T-cell (primary cell): ENCODE data around the gene ZMYND8. TPM values are rescaled to one million over a fixed set of nuclear protein-coding genes. Genes with fewer than 3 reads are reported as not detected.
A peak's percentile ranks its signal among the peaks of the same experiment; 100 is the strongest.

ENCODE experiments used
- ATAC-seq, 4 experiments: fragments of 200-7000 bp in 3 of 4; fragments of 150-1000 bp in 1 of 4; cut with Tn5 transposase; replicated peaks in 1 of 4; 1 replicate in 3 of 4; 2 replicates in 1 of 4; pipeline ENCODE4 v1.10.0; 2021; ENCODE audit warnings: moderate library complexity in 3 of 4, mild to moderate bottlenecking in 2 of 4, moderate number of reproducible peaks in 1 of 4
- CTCF ChIA-PET, 2 donors: fragments of 300-600 bp; sonication (Branson Sonifier 250); formaldehyde crosslinking; loops; one replicate each; lab custom pipeline; 2022; ENCODE audit warnings: antibody characterized with exemption in 2 of 2; lab: Charles Lee
- POLR2A ChIA-PET, 2 donors: fragments of 300-600 bp; sonication (Branson Sonifier 250); formaldehyde crosslinking; loops; one replicate each; lab custom pipeline; 2022; ENCODE audit warnings: antibody characterized with exemption in 2 of 2; lab: Charles Lee
- DNase-seq, 35 experiments: peaks; one replicate each; pipeline versions ENCODE4 v3.0.0 to v3.0.0-alpha.2; 2013 to 2023
- H3K27ac ChIP-seq: one replicate; pipeline ENCODE4 v1.5.1; 2013; ENCODE audit warnings: low read length
- H3K27me3 ChIP-seq, 2 experiments: replicated peaks in 1 of 2; 1 replicate in 1 of 2; 2 replicates in 1 of 2; pipeline versions ENCODE4 v1.6.1 to v1.7.0; 2013; ENCODE audit warnings: low read length in 1 of 2, mixed read lengths in 1 of 2; ENCODE audit not compliant: control insufficient read depth in 2 of 2, insufficient read depth in 2 of 2; ENCODE audit errors: extremely low read depth in 1 of 2
- H3K36me3 ChIP-seq, 2 donors: 1 replicate in 1 of 2; 2 replicates in 1 of 2; pipeline versions ENCODE4 v1.6.1 to v1.7.0; 2013; ENCODE audit warnings: low read length in 1 of 2; ENCODE audit not compliant: control insufficient read depth in 2 of 2, insufficient read depth in 1 of 2; ENCODE audit errors: extremely low read depth in 1 of 2
- H3K4me1 ChIP-seq, 2 experiments: 1 replicate in 1 of 2; 2 replicates in 1 of 2; pipeline versions ENCODE4 v1.6.1 to v1.7.0; 2013; ENCODE audit warnings: low read length in 2 of 2, mixed read lengths in 1 of 2; ENCODE audit not compliant: insufficient read depth in 2 of 2, control insufficient read depth in 1 of 2; ENCODE audit errors: extremely low read depth in 1 of 2
- H3K4me3 ChIP-seq, 2 donors: 1 replicate in 1 of 2; 2 replicates in 1 of 2; pipeline versions ENCODE4 v1.5.1 to v1.7.0; 2013; ENCODE audit warnings: mild to moderate bottlenecking in 2 of 2, low read length in 1 of 2, moderate library complexity in 1 of 2; ENCODE audit not compliant: control insufficient read depth in 1 of 2; ENCODE audit errors: extremely low read depth in 1 of 2
- H3K9me3 ChIP-seq: 2 replicates; pipeline ENCODE4 v1.7.0; 2013
- H3K27ac Mint-ChIP-seq, 2 donors: one replicate each; pipeline ENCODE4 v1.8.0; 2020 to 2021; ENCODE audit warnings: mild to moderate bottlenecking in 2 of 2, mixed read lengths in 2 of 2
- H3K27me3 Mint-ChIP-seq, 2 donors: one replicate each; pipeline ENCODE4 v1.8.0; 2021 to 2022; ENCODE audit warnings: mixed read lengths in 2 of 2
- H3K36me3 Mint-ChIP-seq: one replicate; pipeline ENCODE4 v1.8.0; 2021; ENCODE audit warnings: mixed read lengths
- H3K4me1 Mint-ChIP-seq, 3 donors: one replicate each; pipeline ENCODE4 v1.8.0; 2020 to 2022; ENCODE audit warnings: mixed read lengths in 3 of 3, mild to moderate bottlenecking in 1 of 3
- H3K4me3 Mint-ChIP-seq, 3 donors: one replicate each; pipeline ENCODE4 v1.8.0; 2020 to 2022; ENCODE audit warnings: mild to moderate bottlenecking in 3 of 3, mixed read lengths in 3 of 3, moderate library complexity in 3 of 3
- H3K9me3 Mint-ChIP-seq, 3 donors: one replicate each; pipeline ENCODE4 v1.8.0; 2020 to 2022; ENCODE audit warnings: mixed read lengths in 3 of 3
- WGBS: methylation state at CpG from one replicate; pipeline ENCODE4 v1.1.5; 2013; ENCODE audit warnings: missing lambda C conversion rate; ENCODE audit not compliant: insufficient coverage; 5-methylcytosine and 5-hydroxymethylcytosine counted together
- total RNA-seq, 35 experiments: library from RNA in 6 of 35; stranded (reverse) in 6 of 35; fragments of 120-200 nt in 1 of 35; gene quantifications; one replicate each; pipeline versions ENCODE4 v1.2.1 to v1.2.4 and lab custom pipeline; 2013 to 2026

The ZMYND8 gene
- total RNA-seq, 5 donors from 2014 or later (not counting 1 experiment from before 2014, with no cell fraction given), result 39.6 to 68.9 (median 43.6) TPM

GRCh38 chr20:47295921-47296426 lies 60.5 kb downstream of the ZMYND8 start:
- 100% methylated on average over 6 of the region's 6 CpGs for WGBS
- ATAC-seq (no peak), DNase-seq (no peak)
- H3K4me3 Mint-ChIP-seq, result no peak overlapping the region
- CTCF ChIA-PET, result interaction anchor here in 1 of 2 donors (1.4 kb wide), 1 partner anchor 82 kb away, joined by 3 read pairs; no protein-coding TSS in a partner anchor
- peaks cover 0 to 6% (median 3%) of the 10 kb centered on the region in 3 donors for H3K4me1 Mint-ChIP-seq
- no peak overlapping the region for H3K4me3 ChIP-seq
- no peaks in the 10 kb centered on the region for H3K4me1 ChIP-seq
- no peaks in the 10 kb centered on the region for H3K27me3 ChIP-seq
- H3K36me3 ChIP-seq, result peaks cover 12 to 76% of the 10 kb centered on the region in 2 donors
- peaks cover 70% of the 10 kb centered on the region for H3K36me3 Mint-ChIP-seq
- no peak overlapping the region for H3K27ac Mint-ChIP-seq
- no peaks in the 10 kb centered on the region for H3K27me3 Mint-ChIP-seq
- no peaks in the 10 kb centered on the region for H3K9me3 ChIP-seq
- no peaks in the 10 kb centered on the region for H3K9me3 Mint-ChIP-seq
- H3K27ac ChIP-seq, result no peak overlapping the region
- POLR2A ChIA-PET, result no interaction called here

- Histone ChIP-seq H3K27ac (no peak overlapping the region), H3K4me3 (no peak overlapping the region), H3K4me1 (no peaks in the 10 kb centered on the region), H3K36me3 (peaks cover 12 to 77% of the 10 kb centered on the region in 2 donors), H3K9me3 (no peaks in the 10 kb centered on the region), H3K27me3 (no peaks in the 10 kb centered on the region)
- H3K27me3 Mint-ChIP-seq, result no peaks in the 10 kb centered on the region
- no peak overlapping the region for H3K27ac Mint-ChIP-seq
- DNase-seq, result no peak
- no peak overlapping the region for H3K4me3 Mint-ChIP-seq
- CTCF ChIA-PET, result interaction anchor here in 1 of 2 donors (1.4 kb wide), 1 partner anchor 82 kb away, joined by 3 read pairs; no protein-coding TSS in a partner anchor
- no peak for ATAC-seq
- WGBS, result 100% methylated on average over 1 of the region's 8 CpGs
- H3K9me3 Mint-ChIP-seq, result no peaks in the 10 kb centered on the region
- peaks cover 71% of the 10 kb centered on the region for H3K36me3 Mint-ChIP-seq
- POLR2A ChIA-PET, result no interaction called here
- H3K4me1 Mint-ChIP-seq, result peaks cover 0 to 6% (median 3%) of the 10 kb centered on the region in 3 donors
Measured at GRCh38 chr20:47295129-47295813, 61.2 kb downstream of the ZMYND8 start.

- POLR2A ChIA-PET, result no interaction called here
- Mint-ChIP-seq H3K4me1 (peaks cover 0 to 3% (median 0%) of the 10 kb centered on the region in 3 donors), H3K9me3 (no peaks in the 10 kb centered on the region), H3K27me3 (no peaks in the 10 kb centered on the region), H3K27ac (peak overlapping the region in 1 of 2 donors; percentile 44), H3K36me3 (peaks cover 76% of the 10 kb centered on the region), H3K4me3 (no peak overlapping the region)
- Histone ChIP-seq H3K27me3 (no peaks in the 10 kb centered on the region), H3K27ac (no peak overlapping the region), H3K9me3 (no peaks in the 10 kb centered on the region), H3K4me3 (no peak overlapping the region), H3K4me1 (no peaks in the 10 kb centered on the region), H3K36me3 (peaks cover 12 to 86% of the 10 kb centered on the region in 2 donors)
- ATAC-seq (no peak), DNase-seq (no peak)
- CTCF ChIA-PET, result no interaction called here
- 75% methylated on average over 2 of the region's 4 CpGs for WGBS
Measured at GRCh38 chr20:47293631-47294030, 62.9 kb downstream of the ZMYND8 start.

- Histone ChIP-seq H3K9me3 (no peaks in the 10 kb centered on the region), H3K4me3 (no peak overlapping the region), H3K27ac (no peak overlapping the region), H3K4me1 (no peaks in the 10 kb centered on the region), H3K27me3 (no peaks in the 10 kb centered on the region), H3K36me3 (peaks cover 9 to 84% of the 10 kb centered on the region in 2 donors)
- Mint-ChIP-seq H3K4me1 (peaks cover 0 to 3% (median 0%) of the 10 kb centered on the region in 3 donors), H3K4me3 (no peak overlapping the region), H3K27me3 (no peaks in the 10 kb centered on the region), H3K9me3 (no peaks in the 10 kb centered on the region), H3K36me3 (peaks cover 72% of the 10 kb centered on the region), H3K27ac (no peak overlapping the region)
- POLR2A ChIA-PET, result interaction anchor here (0.6 to 0.7 kb wide), 2 partner anchors 41 to 1603 kb away, joined by 3 read pairs; no protein-coding TSS in a partner anchor
- CTCF ChIA-PET, result interaction anchor here in 1 of 2 donors (0.6 to 0.7 kb wide), 2 partner anchors 133 to 332 kb away, joined by 3 read pairs; no protein-coding TSS in a partner anchor
- 100% methylated on average over 3 of the region's 6 CpGs for WGBS
- no peak for DNase-seq
- ATAC-seq, result no peak
Measured at GRCh38 chr20:47292581-47292980, 63.9 kb downstream of the ZMYND8 start.

GRCh38 chr20:47290666-47291430 lies 65.7 kb downstream of the ZMYND8 start:
- Histone ChIP-seq H3K4me3 (no peak overlapping the region), H3K27me3 (no peaks in the 10 kb centered on the region), H3K9me3 (no peaks in the 10 kb centered on the region), H3K27ac (no peak overlapping the region), H3K36me3 (peaks cover 8 to 79% of the 10 kb centered on the region in 2 donors), H3K4me1 (no peaks in the 10 kb centered on the region)
- WGBS, result 100% methylated on average over 1 of the region's 11 CpGs
- peaks cover 62% of the 10 kb centered on the region for H3K36me3 Mint-ChIP-seq
- H3K27me3 Mint-ChIP-seq, result no peaks in the 10 kb centered on the region
- DNase-seq (no peak), ATAC-seq (no peak)
- no peaks in the 10 kb centered on the region for H3K9me3 Mint-ChIP-seq
- H3K4me1 Mint-ChIP-seq, result peaks cover 0 to 3% (median 0%) of the 10 kb centered on the region in 3 donors
- no peak overlapping the region for H3K4me3 Mint-ChIP-seq
- POLR2A ChIA-PET, result interaction anchor here in 1 of 2 donors (0.7 kb wide), 1 partner anchor 8 kb away, joined by 17 read pairs; no protein-coding TSS in a partner anchor
- CTCF ChIA-PET, result interaction anchor here (0.7 kb wide), 2 partner anchors 359 to 1376 kb away, joined by 5 to 13 read pairs; no protein-coding TSS in a partner anchor
- no peak overlapping the region for H3K27ac Mint-ChIP-seq

GRCh38 chr20:47290008-47290407 lies 66.5 kb downstream of the ZMYND8 start:
- H3K27ac ChIP-seq, result no peak overlapping the region
- Mint-ChIP-seq H3K4me1 (peaks cover 0 to 3% (median 0%) of the 10 kb centered on the region in 3 donors), H3K9me3 (no peaks in the 10 kb centered on the region), H3K36me3 (peaks cover 60% of the 10 kb centered on the region), H3K27ac (no peak overlapping the region), H3K27me3 (no peaks in the 10 kb centered on the region), H3K4me3 (no peak overlapping the region)
- DNase-seq (no peak), ATAC-seq (no peak)
- ChIA-PET CTCF (interaction anchor here (0.6 to 1.1 kb wide), 6 partner anchors 94 to 1222 kb away, joined by 3 to 6 read pairs (median 4); no protein-coding TSS in a partner anchor), POLR2A (interaction anchor here in 1 of 2 donors (0.6 kb wide), 1 partner anchor 1970 kb away, joined by 3 read pairs; no protein-coding TSS in a partner anchor)
- H3K4me3 ChIP-seq, result no peak overlapping the region
- WGBS, result 100% methylated on average over 3 of the region's 3 CpGs
- H3K27me3 ChIP-seq, result no peaks in the 10 kb centered on the region
- no peaks in the 10 kb centered on the region for H3K9me3 ChIP-seq
- no peaks in the 10 kb centered on the region for H3K4me1 ChIP-seq
- H3K36me3 ChIP-seq, result peaks cover 2 to 78% of the 10 kb centered on the region in 2 donors
